Right lobe of liver (tissue), 4 donors: Measurements from ENCODE around the gene PTPRT.

Experiments used
- CTCF ChIP-seq, 4 donors: fragments of 200-600 bp in 3 of 4; fragments of 450-650 bp in 1 of 4; IDR thresholded peaks; one replicate each; pipeline versions ENCODE4 v1.5.1 to v1.8.0; 2016 to 2022; ENCODE audit warnings: antibody characterized with exemption in 4 of 4, mild to moderate bottlenecking in 2 of 4
- POLR2A ChIP-seq: fragments of 450-650 bp; IDR thresholded peaks from one replicate; pipeline ENCODE4 v1.6.1; 2017; ENCODE audit warnings: antibody characterized with exemption, mild to moderate bottlenecking
- donor health status: DM: no; HTN: no; CAD: no.
- donor health status: DM: no; HTN: no; CAD: no.
- donor health status: DM: no; HTN: yes; CAD: no.

- TF ChIP-seq CTCF (IDR thresholded peaks at IDR 0.05) (no peak), POLR2A (no peak)
Observed at GRCh38 chr20:42252116-42252515, 937.6 kb downstream of the PTPRT start.
